ENCODE measurements around the gene FHOD1.

FHOD1 gene

DNA sequence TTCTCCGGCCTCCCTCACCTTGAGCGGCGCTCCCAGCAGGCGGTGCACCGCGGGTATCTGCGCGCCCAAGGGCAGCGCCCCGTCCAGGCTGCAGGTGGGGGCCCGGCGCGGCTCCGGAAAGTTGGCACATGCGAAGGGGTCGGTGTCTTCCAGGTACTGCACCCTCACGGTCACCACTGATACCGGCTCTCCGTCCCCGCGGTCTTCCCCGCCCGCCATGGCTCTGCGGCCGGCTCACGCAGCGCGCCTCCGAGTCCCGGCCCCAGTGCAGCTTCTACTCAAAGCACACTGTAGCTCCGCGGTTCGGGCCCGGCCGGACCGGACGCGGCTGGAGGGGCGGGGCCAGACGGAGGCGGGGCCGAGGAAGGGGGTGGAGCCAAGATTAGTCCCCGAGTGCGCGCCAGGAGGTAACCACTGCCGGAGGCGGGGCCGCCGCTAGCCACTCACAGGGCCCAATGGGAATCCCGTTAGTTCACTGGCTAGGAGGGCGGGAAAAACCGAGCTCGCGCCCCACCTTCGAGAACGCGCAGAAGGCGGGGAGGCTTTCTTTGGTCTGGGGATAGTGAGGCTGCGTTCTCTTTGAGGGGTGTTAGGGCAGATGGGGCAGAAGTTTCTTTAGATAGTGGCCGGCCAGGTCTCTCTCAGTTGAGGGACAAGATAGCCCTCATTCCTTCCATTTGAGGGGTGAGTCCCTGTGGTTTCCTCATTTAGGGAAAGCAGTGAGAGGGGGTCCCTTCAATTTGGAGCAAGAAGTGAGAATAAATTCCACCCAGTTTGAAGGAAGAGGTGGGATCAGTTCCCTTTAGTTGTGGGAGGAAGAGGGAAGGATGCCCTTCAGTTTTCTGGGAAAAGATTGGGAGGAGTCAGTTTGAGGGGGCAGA is at the start of gene FHOD1:
Gene FHOD1 (minus strand): TSS at position 290 of the 881 bp plus-strand sequence. CDS start 71 bp downstream, at position 219.
- peak; percentile 100 for DNase-seq

DNA sequence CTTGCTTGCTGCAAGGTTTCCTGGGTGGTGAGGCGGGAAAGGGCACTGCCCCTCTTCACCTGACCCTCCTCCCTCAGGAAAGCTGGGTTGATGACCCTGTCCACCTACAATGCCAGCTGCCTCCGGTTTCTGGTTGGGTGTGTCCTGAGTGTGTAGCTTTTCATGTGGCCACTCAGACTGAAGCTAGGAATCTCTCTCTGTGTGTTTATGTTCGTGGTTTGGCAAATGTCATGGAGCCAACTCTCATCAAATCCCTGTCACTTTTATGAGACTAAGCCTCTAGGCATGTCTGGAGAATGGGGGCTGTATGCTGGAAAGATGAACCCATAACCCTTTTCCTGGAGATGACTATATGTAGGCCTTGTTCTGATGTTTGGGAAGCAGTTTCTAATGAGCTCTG is 49.1 kb upstream of the FHOD1 start:
- no peak for DNase-seq

DNA sequence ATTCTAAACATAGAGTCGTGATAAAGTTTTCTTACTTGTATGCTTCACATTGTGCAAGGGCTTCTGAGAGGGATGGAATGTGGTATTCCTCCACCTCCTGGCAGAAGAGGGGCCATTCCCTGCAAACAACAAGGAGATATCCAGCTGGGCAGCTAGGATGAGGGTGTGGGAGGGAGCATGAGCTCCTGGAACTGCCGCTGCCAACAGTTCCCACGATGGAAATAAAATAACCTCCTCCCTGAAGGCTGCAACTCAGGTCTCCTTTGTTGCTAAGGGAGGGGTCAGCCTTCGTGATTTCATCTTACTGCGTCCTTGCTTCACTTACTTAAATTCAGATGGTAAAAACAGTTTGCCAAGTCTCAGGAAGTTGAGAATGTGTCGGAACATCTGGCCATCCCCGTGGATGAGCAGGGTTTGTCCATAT is 47.7 kb upstream of the FHOD1 start:
- DNase-seq, result no peak

DNA sequence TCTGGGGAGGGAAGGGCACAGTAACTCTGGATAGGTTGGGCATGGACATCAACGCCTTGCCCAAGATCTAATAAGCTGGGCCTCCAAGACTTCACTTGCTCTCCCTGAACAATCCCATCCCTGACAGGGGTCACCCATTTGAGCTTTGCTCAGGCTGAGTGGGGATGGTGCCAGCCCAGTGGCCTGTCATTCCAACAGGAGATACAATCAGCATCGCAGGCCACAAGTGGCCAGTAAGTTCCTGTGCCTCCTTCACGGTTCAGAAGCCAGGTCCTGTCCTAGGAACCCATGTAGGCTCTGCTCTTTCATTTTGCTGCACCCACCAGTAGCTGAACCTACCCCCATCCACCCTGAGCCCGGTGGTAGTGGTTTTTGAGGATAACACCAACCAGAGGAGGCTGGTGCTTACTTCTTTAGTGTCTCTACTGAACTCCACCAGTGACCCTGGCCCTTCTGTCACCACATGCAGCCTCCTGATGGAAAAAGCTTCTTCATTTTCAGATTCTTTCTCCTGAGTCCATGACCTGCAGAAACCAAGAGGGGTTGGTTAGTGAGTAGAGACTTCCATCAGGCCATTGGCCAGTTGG is 47.0 kb upstream of the FHOD1 start:
- no peak for DNase-seq

DNA sequence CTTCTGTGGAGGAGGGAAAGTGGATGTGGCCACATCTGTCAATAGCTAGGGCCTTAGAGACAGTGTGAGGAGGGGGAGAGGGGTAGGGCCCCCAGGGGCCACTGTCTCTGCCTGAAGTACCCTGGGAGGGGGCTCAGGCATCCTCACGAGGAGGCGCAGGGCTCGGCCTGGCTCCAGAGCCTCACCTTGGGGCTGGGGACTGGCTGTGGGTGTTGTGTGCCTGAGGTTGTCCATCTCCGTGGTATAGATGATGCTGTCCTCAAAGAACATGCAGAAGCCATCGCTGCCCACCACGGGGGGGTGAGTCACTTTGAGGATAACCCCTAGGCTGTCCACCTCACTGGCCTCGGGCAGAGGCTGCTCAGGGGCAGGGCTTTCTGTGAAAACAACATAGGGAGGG is 44.2 kb upstream of the FHOD1 start:
- no peak for DNase-seq

DNA sequence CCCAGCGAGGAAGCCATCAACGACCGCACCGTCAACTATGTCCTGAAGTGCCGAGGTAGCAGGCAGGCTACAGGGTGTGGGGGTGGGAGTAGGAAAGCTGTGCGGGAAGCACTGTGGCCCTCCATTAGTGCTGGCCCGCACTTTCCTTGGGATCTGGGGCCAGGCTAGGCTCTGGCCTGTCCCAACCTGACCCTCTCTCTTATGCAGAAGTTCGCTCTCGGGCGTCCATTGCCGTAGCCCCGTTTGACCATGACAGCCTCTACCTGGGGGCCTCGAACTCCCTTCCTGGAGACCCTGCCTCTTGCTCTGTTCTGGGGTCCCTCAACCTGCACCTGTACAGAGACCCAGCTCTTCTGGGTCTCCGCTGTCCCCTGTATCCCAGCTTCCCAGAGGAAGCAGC is 40.7 kb upstream of the FHOD1 start:
- DNase-seq, result no peak

DNA sequence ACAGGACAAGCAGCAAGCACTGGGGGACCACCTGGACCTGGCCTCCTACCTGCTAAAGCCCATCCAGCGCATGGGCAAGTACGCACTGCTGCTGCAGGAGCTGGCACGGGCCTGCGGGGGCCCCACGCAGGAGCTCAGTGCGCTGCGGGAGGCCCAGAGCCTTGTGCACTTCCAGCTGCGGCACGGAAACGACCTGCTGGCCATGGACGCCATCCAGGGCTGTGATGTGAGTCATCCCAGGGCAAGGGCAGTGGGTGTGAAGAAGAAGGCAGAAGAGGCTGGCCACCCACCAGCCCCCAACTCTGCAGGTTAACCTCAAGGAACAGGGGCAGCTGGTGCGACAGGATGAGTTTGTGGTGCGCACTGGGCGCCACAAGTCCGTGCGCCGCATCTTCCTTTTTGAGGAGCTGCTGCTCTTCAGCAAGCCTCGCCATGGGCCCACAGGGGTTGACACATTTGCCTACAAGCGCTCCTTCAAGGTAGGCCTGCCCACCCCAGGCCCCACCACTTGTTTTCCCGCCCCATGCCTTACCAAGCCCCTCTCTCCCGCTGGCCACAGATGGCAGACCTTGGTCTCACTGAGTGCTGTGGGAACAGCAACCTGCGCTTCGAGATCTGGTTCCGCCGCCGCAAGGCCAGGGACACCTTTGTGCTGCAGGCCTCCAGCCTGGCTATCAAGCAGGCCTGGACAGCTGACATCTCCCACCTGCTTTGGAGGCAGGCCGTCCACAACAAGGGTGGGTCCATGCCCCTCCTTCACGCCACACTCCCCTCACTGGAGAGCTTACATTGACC is 39.4 kb upstream of the FHOD1 start:
- DNase-seq, result no peak

DNA sequence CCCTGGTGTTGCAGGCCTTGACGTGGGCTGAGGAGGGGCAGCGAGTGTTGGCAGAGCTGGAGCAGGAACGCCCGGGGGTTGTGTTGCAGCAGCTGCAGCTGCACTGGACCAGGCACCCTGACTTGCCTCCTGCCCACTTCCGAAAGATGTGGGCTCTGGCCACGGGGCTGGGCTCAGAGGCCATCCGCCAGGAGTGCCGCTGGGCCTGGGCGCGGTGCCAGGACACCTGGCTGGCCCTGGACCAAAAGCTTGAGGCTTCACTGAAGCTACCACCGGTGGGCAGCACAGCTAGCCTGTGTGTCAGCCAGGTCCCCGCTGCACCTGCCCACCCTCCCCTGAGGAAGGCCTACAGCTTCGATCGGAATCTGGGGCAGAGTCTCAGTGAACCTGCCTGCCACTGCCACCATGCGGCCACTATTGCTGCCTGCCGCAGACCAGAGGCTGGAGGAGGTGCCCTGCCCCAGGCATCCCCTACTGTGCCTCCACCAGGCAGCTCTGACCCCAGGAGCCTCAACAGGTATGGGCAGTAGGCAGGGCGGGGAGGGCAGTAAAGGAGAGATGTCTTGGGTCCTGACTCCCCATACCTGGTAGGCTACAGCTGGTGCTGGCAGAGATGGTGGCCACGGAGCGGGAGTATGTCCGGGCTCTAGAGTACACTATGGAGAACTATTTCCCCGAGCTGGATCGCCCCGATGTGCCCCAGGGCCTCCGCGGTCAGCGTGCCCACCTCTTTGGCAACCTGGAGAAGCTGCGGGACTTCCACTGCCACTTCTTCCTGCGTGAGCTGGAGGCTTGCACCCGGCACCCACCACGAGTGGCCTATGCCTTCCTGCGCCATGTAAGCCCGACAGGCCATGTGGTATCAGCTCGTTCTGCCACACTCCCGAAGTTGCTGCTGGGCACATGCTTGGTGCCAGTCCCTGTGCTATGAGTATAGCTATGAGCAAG is 37.7 kb upstream of the FHOD1 start:
- no peak for DNase-seq

DNA sequence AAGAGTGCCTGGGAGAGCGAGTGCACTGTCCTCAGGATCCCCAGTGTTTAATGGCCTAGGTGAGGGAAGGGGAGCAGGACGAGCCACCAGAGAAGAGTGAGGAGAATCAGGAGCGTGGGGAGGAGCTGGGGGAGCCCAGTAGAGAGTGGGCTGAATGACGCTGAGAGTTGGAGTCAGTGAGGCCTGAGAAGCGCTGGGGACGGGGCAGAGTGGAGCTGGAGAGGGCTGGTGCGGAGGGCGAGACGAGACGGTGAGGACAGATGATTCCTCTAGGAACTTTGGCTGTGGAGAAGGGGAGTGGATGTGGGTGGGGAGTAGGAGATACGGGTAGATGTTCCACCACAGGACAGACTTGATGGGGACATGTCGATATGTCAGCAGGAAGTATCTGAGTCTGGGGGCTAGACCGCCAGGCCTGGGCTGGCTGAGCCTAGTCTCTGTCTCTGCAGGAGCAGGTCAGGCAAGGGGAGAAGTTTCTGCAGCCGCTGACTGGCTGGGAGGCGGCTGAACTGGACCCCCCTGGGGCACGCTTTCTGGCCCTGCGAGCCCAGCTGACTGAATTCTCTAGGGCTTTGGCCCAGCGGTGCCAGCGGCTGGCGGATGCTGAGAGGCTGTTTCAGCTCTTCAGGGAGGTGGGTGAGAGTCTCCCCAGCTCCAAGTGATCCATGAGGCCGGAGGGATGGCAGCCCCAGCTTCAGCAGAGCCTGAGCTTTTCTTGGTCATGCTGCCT is 36.7 kb upstream of the FHOD1 start:
- no peak for DNase-seq

DNA sequence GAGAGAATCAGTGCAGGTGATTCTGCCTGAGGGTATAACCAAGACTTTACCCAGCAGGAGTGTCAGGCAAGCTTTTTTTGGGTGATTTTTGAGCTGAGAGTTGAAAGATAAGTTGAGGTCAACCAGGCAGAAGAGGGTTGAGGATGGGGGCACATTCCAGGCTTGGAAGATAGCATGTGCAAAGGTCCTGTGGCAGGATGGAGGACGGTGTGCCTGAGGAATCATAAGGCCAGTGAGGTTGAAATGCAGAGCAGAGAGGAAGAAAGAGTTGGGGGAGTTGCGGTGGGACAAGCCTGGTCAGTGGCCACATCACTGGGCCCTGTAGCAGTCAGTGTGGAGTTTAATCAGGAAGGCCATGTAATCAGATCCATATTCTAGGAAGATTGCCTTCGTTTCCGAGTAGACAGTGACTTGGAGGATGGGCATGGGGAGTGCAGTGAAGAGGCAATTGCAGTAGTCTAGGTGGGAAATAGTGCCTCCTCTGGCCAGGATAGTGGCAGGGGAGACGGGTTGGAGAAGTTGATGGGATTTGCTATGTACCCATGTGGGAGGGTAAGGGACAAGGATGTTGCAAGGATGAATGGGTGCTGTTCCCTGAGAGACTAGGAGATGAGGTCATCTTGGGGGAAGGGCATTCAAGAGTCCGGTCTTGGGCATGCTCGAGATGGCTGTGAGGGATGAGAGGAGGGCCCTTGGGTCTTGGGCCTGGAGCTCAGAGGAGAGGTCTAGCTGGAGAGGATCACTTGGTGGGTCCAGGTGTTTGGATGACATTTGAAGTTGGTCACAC is 36.0 kb upstream of the FHOD1 start:
- no peak for DNase-seq

DNA sequence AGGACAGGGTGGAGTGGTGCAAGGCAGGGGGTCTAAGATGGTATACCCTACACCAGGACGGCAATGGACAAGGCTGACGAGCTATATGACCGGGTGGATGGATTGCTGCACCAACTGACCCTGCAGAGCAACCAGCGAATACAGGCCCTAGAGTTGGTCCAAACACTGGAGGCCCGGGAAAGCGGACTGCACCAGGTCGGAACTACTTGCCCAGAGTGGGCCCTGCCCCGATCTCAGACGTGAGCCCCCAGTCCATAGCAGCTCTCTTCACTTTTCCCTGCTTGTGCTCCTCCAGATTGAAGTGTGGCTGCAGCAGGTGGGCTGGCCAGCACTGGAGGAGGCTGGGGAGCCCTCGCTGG is 35.1 kb upstream of the FHOD1 start:
- no peak for DNase-seq

DNA sequence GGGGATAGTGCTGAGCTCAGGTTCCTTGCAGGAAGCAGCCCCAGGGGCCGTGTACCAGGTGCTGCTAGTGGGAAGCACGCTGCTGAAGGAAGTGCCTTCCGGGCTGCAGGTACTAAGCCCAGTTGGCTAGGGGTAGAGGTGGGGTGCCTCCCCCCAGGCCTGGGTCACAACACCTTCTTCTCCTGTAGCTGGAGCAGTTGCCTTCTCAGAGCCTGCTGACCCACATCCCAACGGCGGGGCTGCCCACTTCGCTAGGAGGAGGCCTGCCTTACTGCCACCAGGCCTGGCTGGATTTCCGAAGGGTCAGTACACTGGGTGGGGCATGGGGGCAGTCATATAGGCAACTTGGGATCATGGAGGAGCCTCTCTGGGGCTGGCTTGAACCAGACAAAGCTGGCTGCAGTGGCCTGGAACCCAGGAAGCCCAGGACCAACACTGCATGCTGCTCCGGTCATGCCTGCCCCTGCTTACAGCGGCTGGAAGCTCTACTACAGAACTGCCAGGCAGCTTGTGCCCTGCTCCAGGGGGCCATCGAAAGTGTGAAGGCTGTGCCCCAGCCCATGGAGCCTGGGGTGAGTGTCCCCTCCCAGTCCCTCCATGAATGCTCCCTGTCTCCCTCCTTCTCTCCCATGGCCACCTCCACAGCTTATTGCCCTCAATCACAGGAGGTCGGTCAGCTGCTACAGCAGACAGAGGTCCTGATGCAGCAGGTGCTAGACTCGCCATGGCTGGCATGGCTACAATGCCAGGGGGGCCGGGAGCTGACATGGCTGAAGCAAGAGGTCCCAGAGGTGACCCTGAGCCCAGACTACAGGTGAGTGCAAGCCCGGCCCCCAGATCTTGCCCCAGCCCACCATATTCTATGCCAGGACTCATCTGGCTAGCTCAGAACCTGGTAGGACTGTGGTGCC is 34.5 kb upstream of the FHOD1 start:
- DNase-seq, result no peak

DNA sequence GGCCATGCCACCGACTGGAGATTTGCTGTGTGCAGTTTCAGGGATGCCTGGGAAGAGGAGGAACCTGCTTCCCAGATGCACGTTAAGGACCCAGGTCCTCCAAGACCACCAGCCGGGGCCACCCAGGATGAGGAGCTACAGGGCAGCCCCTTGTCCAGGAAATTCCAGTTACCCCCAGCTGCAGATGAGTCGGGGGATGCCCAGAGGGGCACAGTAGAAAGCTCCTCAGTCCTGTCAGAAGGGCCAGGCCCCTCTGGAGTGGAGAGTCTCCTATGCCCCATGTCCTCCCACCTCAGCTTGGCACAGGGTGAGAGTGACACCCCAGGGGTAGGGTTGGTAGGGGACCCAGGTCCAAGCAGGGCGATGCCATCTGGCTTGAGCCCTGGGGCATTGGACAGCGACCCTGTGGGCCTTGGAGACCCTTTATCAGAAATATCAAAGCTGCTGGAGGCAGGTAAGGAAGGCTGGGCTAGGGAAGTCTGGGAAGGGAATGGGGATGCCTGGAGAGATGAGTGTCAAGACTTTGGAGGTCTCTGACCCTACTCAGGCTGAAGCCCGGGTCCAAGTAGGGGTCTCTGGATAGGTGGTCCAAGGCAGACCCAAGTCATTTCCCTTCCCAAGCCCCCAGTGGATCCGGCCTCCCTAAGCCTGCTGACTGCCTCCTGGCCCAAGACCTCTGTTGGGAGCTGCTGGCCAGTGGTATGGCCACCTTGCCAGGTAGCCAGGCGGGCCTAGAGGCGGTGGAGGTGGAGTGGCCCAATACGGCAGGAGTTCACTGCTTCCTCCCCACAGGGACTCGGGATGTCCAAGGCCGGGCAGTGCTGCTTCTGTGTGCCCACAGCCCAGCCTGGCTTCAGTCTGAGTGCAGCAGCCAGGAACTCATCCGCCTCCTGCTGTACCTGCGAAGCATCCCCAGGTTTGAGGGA is 33.1 kb upstream of the FHOD1 start:
- no peak for DNase-seq

DNA sequence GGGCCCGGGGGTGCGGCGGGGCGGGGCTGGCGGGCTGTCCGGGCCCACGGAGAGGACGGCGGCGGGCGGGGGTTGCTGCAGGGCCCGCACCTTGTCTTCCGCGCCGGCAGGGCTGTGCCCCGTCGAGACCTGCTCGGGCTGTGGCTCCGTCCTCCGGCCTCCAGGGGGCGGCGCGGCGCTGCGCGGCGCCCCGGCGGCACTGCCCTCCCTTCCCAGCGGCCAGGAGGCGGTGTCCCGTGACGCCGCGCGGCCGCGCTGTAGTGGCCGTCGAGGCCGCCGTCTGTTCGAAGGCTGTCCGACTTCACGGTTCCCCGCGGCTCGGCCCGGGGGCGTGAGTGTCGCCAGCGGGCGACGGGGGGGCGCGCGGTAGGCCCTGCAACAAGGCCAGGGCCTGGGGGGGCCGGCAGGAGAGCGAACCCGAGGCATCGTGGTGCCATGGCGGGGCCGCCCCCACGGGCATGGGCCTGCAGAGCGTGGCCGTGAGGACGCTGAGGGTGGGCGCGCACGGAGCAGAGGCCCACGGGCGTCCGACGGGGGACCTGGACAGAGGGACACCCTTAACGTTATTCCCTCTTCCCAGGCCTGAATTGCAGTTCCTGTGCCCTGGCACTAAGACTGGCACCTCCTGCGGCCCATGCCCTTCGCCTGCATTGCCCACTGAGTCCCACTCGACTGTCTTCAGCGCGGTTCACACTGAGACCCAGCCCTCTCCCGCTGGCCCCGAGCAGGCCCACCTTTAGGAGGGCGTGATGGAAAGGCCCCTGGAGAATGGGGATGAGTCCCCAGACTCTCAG is 32.2 kb upstream of the FHOD1 start, which contains the start of gene PLEKHG4:
Gene PLEKHG4 (plus strand): TSS at position 237 of the 794 bp plus-strand sequence. CDS start 513 bp downstream, at position 750.
- DNase-seq, result no peak

DNA sequence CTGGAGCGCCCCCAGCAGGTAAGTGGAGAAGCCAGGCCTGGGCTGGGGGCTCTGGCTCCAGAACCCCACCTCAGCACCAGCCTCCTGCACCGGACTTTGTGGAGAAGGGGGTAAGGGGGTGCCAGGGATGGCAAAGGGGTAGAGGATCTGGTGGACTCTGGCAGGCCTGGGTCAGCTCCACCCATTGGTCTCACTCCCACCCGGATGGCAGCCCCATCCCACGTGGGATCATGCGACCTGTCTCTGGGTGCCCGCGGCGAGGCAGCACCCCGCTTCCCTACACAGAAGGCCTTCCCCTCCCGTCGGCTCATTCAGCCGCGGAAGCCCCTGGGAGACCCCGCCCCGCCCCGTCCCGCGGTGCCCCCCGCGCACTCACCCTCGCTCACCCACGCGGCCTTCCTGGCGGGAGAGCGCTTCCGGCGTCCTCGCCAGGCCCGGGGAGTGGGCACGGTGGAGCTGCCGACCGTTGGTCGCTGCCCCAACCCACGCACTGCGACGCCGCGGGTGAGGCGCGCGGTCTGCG is 31.6 kb upstream of the FHOD1 start:
- DNase-seq, result peak; percentile 92

DNA sequence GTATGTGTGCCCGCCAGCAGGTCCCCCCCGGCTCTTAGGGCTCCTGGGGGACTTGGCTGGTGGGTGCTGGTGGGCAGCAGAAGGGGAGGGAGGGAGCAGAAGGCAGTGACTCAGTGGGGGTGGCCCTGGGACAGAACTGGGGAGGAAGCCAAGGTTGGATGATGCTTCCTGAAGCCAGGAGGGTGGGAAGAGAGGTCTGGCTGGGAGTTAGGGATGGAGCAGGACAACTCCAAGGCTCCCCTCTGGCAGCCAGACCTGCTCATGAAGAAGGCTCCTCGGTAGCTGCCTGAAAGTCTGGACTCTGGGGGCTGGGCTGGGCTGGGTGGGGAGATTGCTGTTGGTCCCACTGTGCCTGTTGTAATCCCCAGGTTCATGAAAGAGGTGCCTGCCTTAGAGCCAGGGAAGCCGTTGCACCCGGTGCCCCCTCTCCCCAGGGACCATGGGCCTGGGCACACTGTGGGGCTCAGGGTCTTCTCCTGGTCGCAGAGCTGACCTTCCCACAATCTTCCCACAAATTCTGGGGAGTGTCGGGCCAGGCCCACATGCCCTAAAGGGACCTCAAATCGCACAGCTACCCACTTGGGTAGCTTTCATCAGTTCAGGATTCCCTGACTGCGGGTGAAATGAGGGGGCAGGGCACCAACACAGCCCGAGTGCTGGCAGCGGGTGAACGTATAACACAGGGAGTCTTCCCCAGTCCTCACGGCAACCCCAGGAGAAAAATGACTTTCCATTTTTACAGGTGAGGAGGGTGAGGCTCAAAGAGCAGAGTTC is 30.9 kb upstream of the FHOD1 start:
- DNase-seq, result no peak

Data from activated CD8-positive, alpha-beta memory T cell treated with anti-CD3 and anti-CD28 coated beads for 24 hours (primary cell).